ENCODE results near the gene MAST3.

- TF ChIP-seq, protein P1, sequence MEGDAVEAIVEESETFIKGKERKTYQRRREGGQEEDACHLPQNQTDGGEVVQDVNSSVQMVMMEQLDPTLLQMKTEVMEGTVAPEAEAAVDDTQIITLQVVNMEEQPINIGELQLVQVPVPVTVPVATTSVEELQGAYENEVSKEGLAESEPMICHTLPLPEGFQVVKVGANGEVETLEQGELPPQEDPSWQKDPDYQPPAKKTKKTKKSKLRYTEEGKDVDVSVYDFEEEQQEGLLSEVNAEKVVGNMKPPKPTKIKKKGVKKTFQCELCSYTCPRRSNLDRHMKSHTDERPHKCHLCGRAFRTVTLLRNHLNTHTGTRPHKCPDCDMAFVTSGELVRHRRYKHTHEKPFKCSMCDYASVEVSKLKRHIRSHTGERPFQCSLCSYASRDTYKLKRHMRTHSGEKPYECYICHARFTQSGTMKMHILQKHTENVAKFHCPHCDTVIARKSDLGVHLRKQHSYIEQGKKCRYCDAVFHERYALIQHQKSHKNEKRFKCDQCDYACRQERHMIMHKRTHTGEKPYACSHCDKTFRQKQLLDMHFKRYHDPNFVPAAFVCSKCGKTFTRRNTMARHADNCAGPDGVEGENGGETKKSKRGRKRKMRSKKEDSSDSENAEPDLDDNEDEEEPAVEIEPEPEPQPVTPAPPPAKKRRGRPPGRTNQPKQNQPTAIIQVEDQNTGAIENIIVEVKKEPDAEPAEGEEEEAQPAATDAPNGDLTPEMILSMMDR (conservative IDR thresholded peaks at IDR 0.05; ENCODE audit: low read length): no peak
- TF ChIP-seq EZH2phosphoT487 (IDR thresholded peaks at IDR 0.05; ENCODE audit: borderline replicate concordance, low read depth, low read length): no peak
Observed at GRCh38 chr19:18117692-18118378, 20.3 kb downstream of the MAST3 start.
